Breast epithelium (tissue), 3 donors: ENCODE data around the gene UBE2G1.

Experiments used
- POLR2A ChIP-seq: fragments of 450-650 bp; IDR thresholded peaks from one replicate; pipeline ENCODE4 v1.6.1; 2016; ENCODE audit warnings: antibody characterized with exemption, mild to moderate bottlenecking, moderate library complexity
- POLR2AphosphoS5 ChIP-seq, 3 donors: sonication (generic); formaldehyde crosslinking; IDR thresholded peaks; one replicate each; pipeline ENCODE4 v1.6.1; 2017; ENCODE audit warnings: antibody characterized with exemption in 3 of 3
- TF ChIP-seq, protein P1 (sequence below), 3 donors: fragments of 450-650 bp; IDR thresholded peaks; one replicate each; pipeline ENCODE4 v1.5.1; 2016 to 2017; ENCODE audit warnings: antibody characterized with exemption in 3 of 3, mild to moderate bottlenecking in 3 of 3, moderate library complexity in 3 of 3

- TF ChIP-seq, protein P1, sequence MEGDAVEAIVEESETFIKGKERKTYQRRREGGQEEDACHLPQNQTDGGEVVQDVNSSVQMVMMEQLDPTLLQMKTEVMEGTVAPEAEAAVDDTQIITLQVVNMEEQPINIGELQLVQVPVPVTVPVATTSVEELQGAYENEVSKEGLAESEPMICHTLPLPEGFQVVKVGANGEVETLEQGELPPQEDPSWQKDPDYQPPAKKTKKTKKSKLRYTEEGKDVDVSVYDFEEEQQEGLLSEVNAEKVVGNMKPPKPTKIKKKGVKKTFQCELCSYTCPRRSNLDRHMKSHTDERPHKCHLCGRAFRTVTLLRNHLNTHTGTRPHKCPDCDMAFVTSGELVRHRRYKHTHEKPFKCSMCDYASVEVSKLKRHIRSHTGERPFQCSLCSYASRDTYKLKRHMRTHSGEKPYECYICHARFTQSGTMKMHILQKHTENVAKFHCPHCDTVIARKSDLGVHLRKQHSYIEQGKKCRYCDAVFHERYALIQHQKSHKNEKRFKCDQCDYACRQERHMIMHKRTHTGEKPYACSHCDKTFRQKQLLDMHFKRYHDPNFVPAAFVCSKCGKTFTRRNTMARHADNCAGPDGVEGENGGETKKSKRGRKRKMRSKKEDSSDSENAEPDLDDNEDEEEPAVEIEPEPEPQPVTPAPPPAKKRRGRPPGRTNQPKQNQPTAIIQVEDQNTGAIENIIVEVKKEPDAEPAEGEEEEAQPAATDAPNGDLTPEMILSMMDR (IDR thresholded peaks at IDR 0.05), result no peak
- TF ChIP-seq POLR2A, result no peak
- TF ChIP-seq POLR2AphosphoS5 (IDR thresholded peaks at IDR 0.05), result no peak
These were observed 132.1 kb downstream of the UBE2G1 start for GRCh38 chr17:4234401-4234800.
